HG03095 (cell line): ENCODE measurements around the gene TFDP1.

Source experiments
- ATAC-seq: cut with Tn5 transposase; IDR thresholded peaks from one replicate; pipeline ENCODE4 v1.9.1; 2021; ENCODE audit warnings: moderate library complexity; ENCODE audit not compliant: unreplicated experiment

The TFDP1 gene

GRCh38 chr13:113647351-113648215, 63.0 kb downstream of the TFDP1 start:
- ATAC-seq, result no peak

GRCh38 chr13:113648216-113648610, 63.7 kb downstream of the TFDP1 start:
- ATAC-seq, result no peak

GRCh38 chr13:113649212-113649611, 64.7 kb downstream of the TFDP1 start:
- ATAC-seq, result no peak

GRCh38 chr13:113650275-113650674, 65.7 kb downstream of the TFDP1 start:
- no peak for ATAC-seq

- no peak for ATAC-seq
These were observed 66.2 kb downstream of the TFDP1 start for GRCh38 chr13:113650731-113651148.

GRCh38 chr13:113651511-113652403, 67.2 kb downstream of the TFDP1 start:
- ATAC-seq, result no peak

- no peak for ATAC-seq
These were observed 68.1 kb downstream of the TFDP1 start for GRCh38 chr13:113652404-113653263.

- ATAC-seq, result no peak
These were observed 69.0 kb downstream of the TFDP1 start for GRCh38 chr13:113653264-113654174.

GRCh38 chr13:113654175-113654560, 69.6 kb downstream of the TFDP1 start:
- ATAC-seq, result no peak

- ATAC-seq, result no peak
These were observed 70.2 kb downstream of the TFDP1 start for GRCh38 chr13:113654591-113655345.

GRCh38 chr13:113655346-113656002, 70.9 kb downstream of the TFDP1 start:
- ATAC-seq, result no peak

- no peak for ATAC-seq
These were observed 71.5 kb downstream of the TFDP1 start for GRCh38 chr13:113656003-113656588.

GRCh38 chr13:113656831-113657671, 72.5 kb downstream of the TFDP1 start:
- no peak for ATAC-seq

GRCh38 chr13:113657851-113658741, 73.5 kb downstream of the TFDP1 start, which contains the start of gene ATP4B:
Gene ATP4B (minus strand): TSS chr13:113658198. CDS start chr13:113658144, 54 bp downstream.
- ATAC-seq, result no peak

GRCh38 chr13:113658836-113659235, 74.3 kb downstream of the TFDP1 start:
- ATAC-seq, result no peak

- no peak for ATAC-seq
These were observed 74.8 kb downstream of the TFDP1 start for GRCh38 chr13:113659337-113659736.
